Parathyroid adenoma (tissue), 2 donors: ENCODE data around the gene SPTBN5.

ENCODE experiments used
- H2AFZ ChIP-seq: fragments of 300-600 bp; sonication (generic); one replicate; pipeline ENCODE4 v1.7.0; 2017; ENCODE audit warnings: antibody characterized with exemption, mild to moderate bottlenecking
- H3K27ac ChIP-seq: fragments of 300-600 bp; sonication (generic); one replicate; pipeline ENCODE4 v1.7.0; 2017
- H3K27me3 ChIP-seq: fragments of 300-600 bp; sonication (generic); one replicate; pipeline ENCODE4 v1.7.0; 2017; ENCODE audit warnings: low read length; ENCODE audit not compliant: control insufficient read depth, insufficient read depth
- H3K36me3 ChIP-seq: fragments of 300-600 bp; sonication (generic); one replicate; pipeline ENCODE4 v1.7.0; 2017; ENCODE audit warnings: low read length; ENCODE audit not compliant: control insufficient read depth, insufficient read depth
- H3K4me1 ChIP-seq: fragments of 300-600 bp; sonication (generic); one replicate; pipeline ENCODE4 v1.7.0; 2017; ENCODE audit warnings: control low read depth
- H3K4me2 ChIP-seq: fragments of 300-600 bp; sonication (generic); one replicate; pipeline ENCODE4 v1.7.0; 2017; ENCODE audit warnings: low read length
- H3K4me3 ChIP-seq: fragments of 300-600 bp; sonication (generic); one replicate; pipeline ENCODE4 v1.7.0; 2017; ENCODE audit warnings: low read depth, low read length
- H3K79me2 ChIP-seq: fragments of 300-600 bp; sonication (generic); one replicate; pipeline ENCODE4 v1.7.0; 2017; ENCODE audit warnings: control low read depth
- H3K9ac ChIP-seq: fragments of 300-600 bp; sonication (generic); one replicate; pipeline ENCODE4 v1.7.0; 2017; ENCODE audit warnings: mild to moderate bottlenecking
- H3K9me3 ChIP-seq: fragments of 300-600 bp; sonication (generic); one replicate; pipeline ENCODE4 v1.7.0; 2017; ENCODE audit warnings: low read length; ENCODE audit not compliant: control insufficient read depth
- CTCF ChIP-seq: fragments of 300-600 bp; sonication (generic); IDR thresholded peaks from one replicate; pipeline ENCODE4 v1.7.0; 2017; ENCODE audit warnings: antibody characterized with exemption, mild to moderate bottlenecking
- donor health status: primary hyperparathyroidism.

Gene SPTBN5

GRCh38 chr15:41922353-41922752 lies 28.5 kb upstream of the SPTBN5 start:
- Histone ChIP-seq H3K36me3 (no peaks in the 10 kb centered on the region), H3K4me2 (no peak overlapping the region), H3K27ac (no peak overlapping the region), H3K27me3 (no peaks in the 10 kb centered on the region), H2AFZ (no peak overlapping the region), H3K9me3 (no peaks in the 10 kb centered on the region), H3K9ac (no peak overlapping the region), H3K4me1 (no peaks in the 10 kb centered on the region), H3K4me3 (no peak overlapping the region), H3K79me2 (no peaks in the 10 kb centered on the region)
- no peak for TF ChIP-seq CTCF

GRCh38 chr15:41921639-41922038 lies 27.8 kb upstream of the SPTBN5 start:
- Histone ChIP-seq H3K36me3 (no peaks in the 10 kb centered on the region), H3K9ac (no peak overlapping the region), H3K27me3 (no peaks in the 10 kb centered on the region), H2AFZ (no peak overlapping the region), H3K4me1 (no peaks in the 10 kb centered on the region), H3K4me3 (no peak overlapping the region), H3K79me2 (no peaks in the 10 kb centered on the region), H3K27ac (no peak overlapping the region), H3K9me3 (no peaks in the 10 kb centered on the region), H3K4me2 (no peak overlapping the region)
- TF ChIP-seq CTCF: no peak

GRCh38 chr15:41921167-41921566 lies 27.3 kb upstream of the SPTBN5 start:
- Histone ChIP-seq H3K4me3 (no peak overlapping the region), H3K27ac (no peak overlapping the region)

GRCh38 chr15:41919954-41920538 lies 26.2 kb upstream of the SPTBN5 start:
- TF ChIP-seq CTCF: no peak
- H3K9ac ChIP-seq: no peak overlapping the region
- peaks cover 4% of the 10 kb centered on the region for H3K4me1 ChIP-seq
- no peak overlapping the region for H2AFZ ChIP-seq
- no peak overlapping the region for H3K4me2 ChIP-seq
- no peaks in the 10 kb centered on the region for H3K36me3 ChIP-seq
- no peaks in the 10 kb centered on the region for H3K27me3 ChIP-seq
- no peak overlapping the region for H3K27ac ChIP-seq
- H3K79me2 ChIP-seq: no peaks in the 10 kb centered on the region
- no peaks in the 10 kb centered on the region for H3K9me3 ChIP-seq
- H3K4me3 ChIP-seq: no peak overlapping the region

More at GRCh38 chr15:41921167-41921566, 27.3 kb upstream of the SPTBN5 start:
- Histone ChIP-seq H3K36me3 (no peaks in the 10 kb centered on the region), H2AFZ (no peak overlapping the region), H3K9ac (no peak overlapping the region), H3K79me2 (no peaks in the 10 kb centered on the region), H3K9me3 (no peaks in the 10 kb centered on the region), H3K4me1 (peaks cover 2% of the 10 kb centered on the region), H3K27me3 (no peaks in the 10 kb centered on the region), H3K4me2 (no peak overlapping the region)
- no peak for TF ChIP-seq CTCF

- no peak overlapping the region for H3K27ac ChIP-seq
- no peak for TF ChIP-seq CTCF
- H3K36me3 ChIP-seq: no peaks in the 10 kb centered on the region
- H3K9me3 ChIP-seq: no peaks in the 10 kb centered on the region
- no peaks in the 10 kb centered on the region for H3K27me3 ChIP-seq
- no peaks in the 10 kb centered on the region for H3K79me2 ChIP-seq
- no peak overlapping the region for H3K4me3 ChIP-seq
- no peak overlapping the region for H2AFZ ChIP-seq
- H3K9ac ChIP-seq: no peak overlapping the region
- H3K4me1 ChIP-seq: peaks cover 4% of the 10 kb centered on the region
- H3K4me2 ChIP-seq: no peak overlapping the region
Measured at GRCh38 chr15:41919201-41919820, 25.5 kb upstream of the SPTBN5 start.
